NCI-H2196 (cell line): Measurements from ENCODE around the gene ZFYVE26.
"Not testable (repeated sequence)": the region's sequence is repeated elsewhere in the genome, so short reads cannot be mapped to it uniquely, and the experiment has no call there.

ENCODE experiments used
- DNase-seq: peaks from one replicate; lab custom pipeline; 2025; ENCODE audit not compliant: unreplicated experiment; lab: John Stamatoyannopoulos, UW

The ZFYVE26 gene

GRCh38 chr14:67759916-67760315, 56.5 kb downstream of the ZFYVE26 start:
- no peak for DNase-seq

- no peak for DNase-seq
Measured at GRCh38 chr14:67757175-67757574, 59.2 kb downstream of the ZFYVE26 start.

GRCh38 chr14:67756496-67756895, 59.9 kb downstream of the ZFYVE26 start:
- DNase-seq: no peak

- DNase-seq: no peak
Measured at GRCh38 chr14:67749341-67750084, 66.9 kb downstream of the ZFYVE26 start.

GRCh38 chr14:67748312-67748711, 68.1 kb downstream of the ZFYVE26 start:
- DNase-seq: no peak

- DNase-seq: no peak
Measured at GRCh38 chr14:67746927-67747326, 69.5 kb downstream of the ZFYVE26 start.

GRCh38 chr14:67744046-67744445, 72.3 kb downstream of the ZFYVE26 start:
- no peak for DNase-seq

GRCh38 chr14:67738740-67739504, 77.5 kb downstream of the ZFYVE26 start:
- no peak for DNase-seq

GRCh38 chr14:67736771-67737170, 79.6 kb downstream of the ZFYVE26 start:
- DNase-seq: no peak

GRCh38 chr14:67735336-67736147, 80.8 kb downstream of the ZFYVE26 start:
- DNase-seq: no peak

- DNase-seq: no peak
Measured at GRCh38 chr14:67734675-67735074, 81.7 kb downstream of the ZFYVE26 start.

- no peak for DNase-seq
Measured at GRCh38 chr14:67733616-67734015, 82.8 kb downstream of the ZFYVE26 start.

- DNase-seq: no peak
Measured at GRCh38 chr14:67729072-67729885, 87.1 kb downstream of the ZFYVE26 start.

GRCh38 chr14:67728258-67728657, 88.1 kb downstream of the ZFYVE26 start:
- no peak for DNase-seq

- no peak for DNase-seq
Measured at GRCh38 chr14:67727361-67727760, 89.0 kb downstream of the ZFYVE26 start.

GRCh38 chr14:67725171-67725570, 91.2 kb downstream of the ZFYVE26 start:
- DNase-seq: no peak

GRCh38 chr14:67722293-67722692, 94.1 kb downstream of the ZFYVE26 start:
- DNase-seq: no peak

- no peak for DNase-seq
Measured at GRCh38 chr14:67721875-67722274, 94.5 kb downstream of the ZFYVE26 start.

GRCh38 chr14:67719866-67720265, 96.5 kb downstream of the ZFYVE26 start:
- DNase-seq: no peak

GRCh38 chr14:67719385-67719784, 97.0 kb downstream of the ZFYVE26 start:
- DNase-seq: not testable (repeated sequence)

- DNase-seq: no peak
Measured at GRCh38 chr14:67718265-67718664, 98.1 kb downstream of the ZFYVE26 start.
